HK-2 (cell line): ENCODE data around the gene KCTD21.
"Not testable (repeated sequence)": the region's sequence is repeated elsewhere in the genome, so short reads cannot be mapped to it uniquely, and the experiment has no call there.

ENCODE experiments used
- DNase-seq: peaks from one replicate; pipeline ENCODE4 v3.0.0-alpha.2; 2018; ENCODE audit not compliant: unreplicated experiment

The KCTD21 gene

GRCh38 chr11:78175862-78176261, 12.6 kb downstream of the KCTD21 start:
- not testable (repeated sequence) for DNase-seq

- DNase-seq: no peak
Observed at GRCh38 chr11:78171951-78172350, 16.5 kb downstream of the KCTD21 start.

- no peak for DNase-seq
Observed at GRCh38 chr11:78170874-78171549, 17.4 kb downstream of the KCTD21 start.

GRCh38 chr11:78170413-78170812, 18.0 kb downstream of the KCTD21 start:
- DNase-seq: no peak

- no peak for DNase-seq
Observed at GRCh38 chr11:78168539-78169477, 19.6 kb downstream of the KCTD21 start.

GRCh38 chr11:78166855-78167469, 21.5 kb downstream of the KCTD21 start:
- DNase-seq: no peak

- no peak for DNase-seq
Observed at GRCh38 chr11:78164471-78164870, 24.0 kb downstream of the KCTD21 start.

- no peak for DNase-seq
Observed at GRCh38 chr11:78163828-78164227, 24.6 kb downstream of the KCTD21 start.

- DNase-seq: no peak
Observed at GRCh38 chr11:78161962-78162371, 26.5 kb downstream of the KCTD21 start.

GRCh38 chr11:78161346-78161745, 27.1 kb downstream of the KCTD21 start:
- no peak for DNase-seq

GRCh38 chr11:78160557-78160956, 27.9 kb downstream of the KCTD21 start:
- DNase-seq: no peak

- DNase-seq: no peak
Observed at GRCh38 chr11:78158987-78159652, 29.3 kb downstream of the KCTD21 start.

- no peak for DNase-seq
Observed at GRCh38 chr11:78156127-78156844, 32.1 kb downstream of the KCTD21 start.

GRCh38 chr11:78151804-78152203, 36.6 kb downstream of the KCTD21 start:
- no peak for DNase-seq

- no peak for DNase-seq
Observed at GRCh38 chr11:78150754-78151153, 37.7 kb downstream of the KCTD21 start.

GRCh38 chr11:78150346-78150745, 38.1 kb downstream of the KCTD21 start:
- DNase-seq: no peak

GRCh38 chr11:78149646-78150045, 38.8 kb downstream of the KCTD21 start:
- DNase-seq: no peak

GRCh38 chr11:78147807-78148206, 40.6 kb downstream of the KCTD21 start:
- DNase-seq: no peak

- no peak for DNase-seq
Observed at GRCh38 chr11:78145511-78146025, 42.9 kb downstream of the KCTD21 start.

GRCh38 chr11:78140392-78141077, 47.9 kb downstream of the KCTD21 start:
- no peak for DNase-seq
